Cardiac muscle cell (in vitro differentiated cells and primary cell): Measurements from ENCODE around the gene WDR48. TPM values are rescaled to one million over a fixed set of nuclear protein-coding genes. Genes with fewer than 3 reads are reported as not detected.
A peak's percentile ranks its signal among the peaks of the same experiment; 100 is the strongest.

Experiments
- DNase-seq, 2 donors: peaks; one replicate each; pipeline versions ENCODE4 v3.0.0 to v3.0.0-alpha.2; 2010 to 2017; ENCODE audit warnings: low read depth in 1 of 2, low spot score in 1 of 2
- H3K27ac ChIP-seq: fragments of 200-600 bp; sonication (generic); 2 replicates; pipeline ENCODE4 v1.5.1; 2016
- H3K27me3 ChIP-seq: fragments of 200-600 bp; sonication (generic); 2 replicates; pipeline ENCODE4 v1.6.0; 2016; ENCODE audit warnings: control low read depth
- H3K36me3 ChIP-seq: fragments of 200-600 bp; sonication (generic); 2 replicates; pipeline ENCODE4 v1.5.1; 2016; ENCODE audit warnings: control low read depth
- H3K4me1 ChIP-seq: fragments of 200-600 bp; sonication (generic); 2 replicates; pipeline ENCODE4 v1.8.1; 2017; ENCODE audit warnings: low read depth, mild to moderate bottlenecking, mixed run types
- H3K4me3 ChIP-seq: fragments of 200-600 bp; sonication (generic); 2 replicates; pipeline ENCODE4 v1.5.1; 2016; ENCODE audit warnings: mild to moderate bottlenecking
- H3K9me3 ChIP-seq: fragments of 200-600 bp; sonication (generic); 2 replicates; pipeline ENCODE4 v1.5.1; 2017; ENCODE audit warnings: low read depth, mild to moderate bottlenecking, control low read depth
- polyA plus RNA-seq: library from polyadenylated mRNA; unstranded; fragments of >200 nt; fragmentation: Nextera tagmentation; extraction: Ambion mirVana; gene quantifications from 2 replicates; pipeline ENCODE4 v1.2.1, GENCODE V29; 2016
- total RNA-seq: library from RNA; depleted of rRNA; stranded (reverse); fragments of >200 nt; gene quantifications from 2 replicates; pipeline ENCODE4 v1.2.3, GENCODE V29; 2016
- TF ChIP-seq, protein P1 (sequence below): IDR thresholded peaks from 2 replicates; pipeline ENCODE4 v1.5.1; 2012; ENCODE audit warnings: low read depth, mild to moderate bottlenecking, low read length

The WDR48 gene
- total and polyA plus RNA-seq, 2 experiments from 2014 or later, result 31.5 to 43.2 TPM

DNA sequence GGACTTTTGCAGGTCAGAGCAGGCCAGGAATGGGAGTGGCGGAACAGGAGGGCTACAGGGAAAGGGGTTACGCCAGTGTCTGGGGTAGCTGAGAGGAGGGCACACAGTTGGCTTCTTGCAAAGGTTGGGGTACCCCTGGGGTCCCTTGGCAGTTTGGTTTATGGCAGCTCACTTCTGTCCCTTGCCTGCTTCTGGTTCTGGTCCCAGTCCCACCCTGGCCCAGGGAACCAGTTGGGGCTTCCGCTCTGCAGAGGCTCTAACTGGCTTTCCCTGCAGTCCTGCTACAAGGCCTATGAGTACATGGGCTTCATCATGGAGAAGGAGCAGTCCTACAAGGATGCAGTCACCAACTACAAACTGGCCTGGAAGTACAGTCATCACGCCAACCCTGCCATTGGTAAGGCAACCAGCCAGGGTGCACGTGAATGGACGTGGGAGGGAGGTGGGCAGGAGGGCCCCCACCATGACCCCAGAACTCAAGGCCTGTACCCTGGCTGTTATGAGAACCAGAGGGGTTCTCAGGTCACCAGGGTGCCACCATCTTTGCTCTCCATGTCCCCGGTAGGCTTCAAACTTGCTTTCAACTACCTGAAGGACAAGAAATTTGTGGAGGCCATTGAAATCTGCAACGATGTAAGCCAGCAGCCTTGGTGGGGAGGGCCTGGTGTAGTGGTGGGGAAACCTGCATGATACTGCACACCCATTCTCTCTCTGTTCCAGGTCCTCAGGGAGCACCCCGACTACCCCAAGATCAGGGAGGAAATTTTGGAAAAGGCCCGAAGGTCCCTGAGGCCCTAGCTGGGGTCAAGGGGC, 86.4 kb downstream of the WDR48 start:
- DNase-seq, result no peak

DNA sequence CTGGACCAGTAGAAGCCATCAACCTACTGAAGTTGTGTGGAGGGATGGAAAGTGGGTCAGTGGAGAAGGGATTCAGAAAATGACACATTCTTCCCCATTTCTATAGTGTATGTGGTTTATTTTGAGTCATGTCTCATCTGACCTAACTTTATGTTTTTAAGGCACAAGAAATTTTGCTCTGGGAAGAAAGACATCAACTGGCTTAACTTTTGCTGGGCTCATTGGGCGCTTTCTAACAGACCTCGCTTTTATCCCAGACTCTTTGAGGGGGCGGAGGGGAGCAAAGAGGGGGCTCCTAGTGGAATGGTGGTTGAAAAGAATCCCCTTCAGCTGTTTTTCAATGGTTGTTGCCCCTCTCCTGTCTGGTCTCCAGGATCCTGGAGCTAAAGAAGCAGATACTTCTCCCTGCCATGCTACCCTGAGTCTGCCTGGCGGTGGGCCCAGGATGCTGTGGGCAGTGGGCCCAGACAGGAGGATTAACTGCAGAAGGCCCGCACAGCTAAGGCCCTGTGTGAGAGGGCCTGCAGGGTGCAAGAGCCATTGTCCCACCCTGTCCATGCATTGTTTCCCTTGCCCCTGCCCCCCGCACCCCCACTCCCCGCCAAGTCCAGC, 87.1 kb downstream of the WDR48 start:
- Histone ChIP-seq H3K9me3 (no peaks in the 10 kb centered on the region), H3K27ac (no peak overlapping the region), H3K27me3 (no peaks in the 10 kb centered on the region), H3K4me1 (no peaks in the 10 kb centered on the region), H3K4me3 (no peak overlapping the region), H3K36me3 (peaks cover 18% of the 10 kb centered on the region)
- peak in 1 of 2 donors; percentile 57 for DNase-seq
- TF ChIP-seq, protein P1, sequence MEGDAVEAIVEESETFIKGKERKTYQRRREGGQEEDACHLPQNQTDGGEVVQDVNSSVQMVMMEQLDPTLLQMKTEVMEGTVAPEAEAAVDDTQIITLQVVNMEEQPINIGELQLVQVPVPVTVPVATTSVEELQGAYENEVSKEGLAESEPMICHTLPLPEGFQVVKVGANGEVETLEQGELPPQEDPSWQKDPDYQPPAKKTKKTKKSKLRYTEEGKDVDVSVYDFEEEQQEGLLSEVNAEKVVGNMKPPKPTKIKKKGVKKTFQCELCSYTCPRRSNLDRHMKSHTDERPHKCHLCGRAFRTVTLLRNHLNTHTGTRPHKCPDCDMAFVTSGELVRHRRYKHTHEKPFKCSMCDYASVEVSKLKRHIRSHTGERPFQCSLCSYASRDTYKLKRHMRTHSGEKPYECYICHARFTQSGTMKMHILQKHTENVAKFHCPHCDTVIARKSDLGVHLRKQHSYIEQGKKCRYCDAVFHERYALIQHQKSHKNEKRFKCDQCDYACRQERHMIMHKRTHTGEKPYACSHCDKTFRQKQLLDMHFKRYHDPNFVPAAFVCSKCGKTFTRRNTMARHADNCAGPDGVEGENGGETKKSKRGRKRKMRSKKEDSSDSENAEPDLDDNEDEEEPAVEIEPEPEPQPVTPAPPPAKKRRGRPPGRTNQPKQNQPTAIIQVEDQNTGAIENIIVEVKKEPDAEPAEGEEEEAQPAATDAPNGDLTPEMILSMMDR, result no peak

More for the DNA sequence above, 86.4 kb downstream of the WDR48 start:
- Histone ChIP-seq H3K36me3 (peaks cover 13% of the 10 kb centered on the region), H3K27ac (no peak overlapping the region), H3K27me3 (no peaks in the 10 kb centered on the region), H3K4me3 (no peak overlapping the region), H3K9me3 (no peaks in the 10 kb centered on the region), H3K4me1 (no peaks in the 10 kb centered on the region)
- TF ChIP-seq, protein P1, result no peak

DNA sequence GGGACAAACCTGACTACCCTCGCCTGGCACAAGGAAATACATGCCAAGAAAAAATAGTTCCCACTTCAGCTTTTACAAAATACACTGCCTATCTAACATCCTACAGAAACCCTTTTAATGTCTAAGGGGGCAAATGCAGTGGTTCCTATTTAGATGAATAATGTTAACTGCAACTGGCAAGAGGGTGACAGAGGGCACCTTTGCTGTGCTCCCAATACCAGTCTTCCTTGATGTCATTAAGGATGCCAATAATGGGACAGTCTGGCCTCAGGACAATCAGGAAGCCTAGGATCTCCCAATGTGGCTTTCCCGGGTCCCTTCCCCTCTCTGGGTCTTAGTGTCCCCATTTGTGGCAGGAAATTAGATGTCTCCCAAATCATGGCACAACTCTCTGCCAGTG, 87.6 kb downstream of the WDR48 start:
- Histone ChIP-seq H3K27ac (no peak overlapping the region), H3K36me3 (peaks cover 19% of the 10 kb centered on the region), H3K4me1 (no peaks in the 10 kb centered on the region), H3K9me3 (no peaks in the 10 kb centered on the region), H3K27me3 (no peaks in the 10 kb centered on the region), H3K4me3 (no peak overlapping the region)
- TF ChIP-seq, protein P1, result no peak
- no peak for DNase-seq

DNA sequence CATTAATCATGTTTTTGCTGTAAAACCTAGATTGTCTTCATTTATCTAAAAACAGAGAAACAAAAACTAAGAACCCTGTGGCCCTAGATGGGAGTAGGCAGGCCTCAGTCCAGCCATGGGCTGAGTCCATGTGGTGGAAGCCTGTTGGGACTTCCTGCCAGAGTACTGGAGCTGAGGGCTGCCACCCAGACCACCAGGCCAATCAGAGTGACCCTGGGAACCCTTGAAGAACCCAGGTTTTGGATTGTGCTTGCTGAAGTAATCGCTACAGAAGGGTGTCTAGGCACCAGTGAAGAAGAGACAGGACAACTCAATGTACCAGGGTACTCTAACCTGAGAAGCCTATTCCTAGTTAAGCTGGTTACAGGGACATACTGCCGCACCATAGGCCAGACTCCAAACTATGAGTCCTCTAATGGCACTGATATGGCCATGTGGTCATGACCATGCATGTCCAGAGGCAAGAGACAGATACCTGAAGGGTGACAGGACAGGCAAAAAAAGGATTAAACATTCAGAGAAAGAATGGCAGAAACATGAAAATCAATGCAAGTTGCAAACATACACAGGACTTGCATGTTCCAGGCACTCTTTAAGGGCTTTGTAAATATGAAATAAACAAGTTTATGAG, 88.6 kb downstream of the WDR48 start:
- TF ChIP-seq, protein P1, result no peak
- no peaks in the 10 kb centered on the region for H3K4me1 ChIP-seq
- no peaks in the 10 kb centered on the region for H3K9me3 ChIP-seq
- H3K27me3 ChIP-seq, result no peaks in the 10 kb centered on the region
- DNase-seq, result no peak
- H3K4me3 ChIP-seq, result no peak overlapping the region
- peaks cover 29% of the 10 kb centered on the region for H3K36me3 ChIP-seq
- no peak overlapping the region for H3K27ac ChIP-seq

DNA sequence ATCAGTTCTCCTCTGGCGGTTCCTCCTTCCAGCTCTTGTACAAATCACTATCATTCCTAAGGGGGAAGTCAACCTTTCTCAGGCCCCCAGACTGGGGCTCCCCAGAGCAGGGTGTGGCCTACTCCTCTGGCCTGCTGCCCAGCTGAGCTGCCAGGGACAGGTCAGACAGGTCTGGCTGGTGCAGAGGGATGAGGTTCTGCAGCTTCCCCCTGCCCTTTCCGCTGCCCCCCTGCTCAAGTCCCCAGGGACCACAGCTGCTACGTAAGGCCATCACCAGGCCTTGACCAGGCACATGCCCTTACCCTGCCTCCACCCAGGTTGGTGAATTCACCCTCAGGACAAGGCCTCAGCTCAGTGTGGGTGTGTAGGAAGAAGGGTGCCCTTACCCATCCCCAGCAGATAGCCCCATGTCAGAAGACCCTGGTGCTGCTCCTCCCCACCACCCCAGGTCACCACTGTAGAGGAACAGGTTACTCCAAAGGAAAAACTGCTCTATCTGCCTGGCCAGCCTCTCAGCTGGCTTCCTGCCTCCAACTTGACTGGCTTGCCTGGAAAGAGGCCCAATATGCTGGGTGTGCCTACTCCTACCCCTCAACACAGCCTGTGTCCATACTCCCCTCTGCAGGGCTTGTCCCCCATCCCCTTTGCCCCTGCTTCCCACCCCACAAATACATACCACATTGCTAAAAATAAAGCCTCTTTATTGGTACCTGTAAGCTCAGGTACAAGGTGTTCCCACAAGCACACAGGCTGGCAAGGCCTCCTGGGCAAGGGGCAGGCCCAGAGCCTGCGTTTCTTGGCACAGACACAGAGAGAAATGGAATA, 89.6 kb downstream of the WDR48 start:
- H3K9me3 ChIP-seq, result no peaks in the 10 kb centered on the region
- DNase-seq, result peak in 1 of 2 donors; percentile 26
- H3K4me1 ChIP-seq, result peaks cover 4% of the 10 kb centered on the region
- H3K27me3 ChIP-seq, result no peaks in the 10 kb centered on the region
- no peak overlapping the region for H3K27ac ChIP-seq
- no peak overlapping the region for H3K4me3 ChIP-seq
- peaks cover 38% of the 10 kb centered on the region for H3K36me3 ChIP-seq
- TF ChIP-seq, protein P1, result no peak
